ENCODE results near the gene SLMAP.
"Not testable (repeated sequence)": the region's sequence is repeated elsewhere in the genome, so short reads cannot be mapped to it uniquely, and the experiment has no call there.

SLMAP gene

DNA sequence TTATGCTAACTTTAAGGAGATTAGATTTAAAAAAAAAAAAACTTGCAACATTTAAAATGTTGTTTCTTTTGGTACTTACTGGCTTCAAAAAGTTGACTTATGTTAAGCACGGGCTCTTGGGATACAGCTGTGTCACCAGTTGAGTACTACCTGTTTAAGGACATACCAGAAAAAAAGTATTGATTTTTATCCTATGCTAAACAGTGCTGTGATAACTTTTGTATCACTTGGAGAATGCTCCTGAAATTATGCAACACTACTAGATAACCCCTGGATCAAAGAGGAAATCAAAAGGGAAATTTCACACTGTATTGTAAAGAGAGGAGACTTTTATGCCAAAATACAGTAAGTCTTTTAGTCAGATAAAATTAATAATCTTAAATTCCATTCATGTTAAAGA is 77.7 kb downstream of the SLMAP start:
- no peak for DNase-seq

DNA sequence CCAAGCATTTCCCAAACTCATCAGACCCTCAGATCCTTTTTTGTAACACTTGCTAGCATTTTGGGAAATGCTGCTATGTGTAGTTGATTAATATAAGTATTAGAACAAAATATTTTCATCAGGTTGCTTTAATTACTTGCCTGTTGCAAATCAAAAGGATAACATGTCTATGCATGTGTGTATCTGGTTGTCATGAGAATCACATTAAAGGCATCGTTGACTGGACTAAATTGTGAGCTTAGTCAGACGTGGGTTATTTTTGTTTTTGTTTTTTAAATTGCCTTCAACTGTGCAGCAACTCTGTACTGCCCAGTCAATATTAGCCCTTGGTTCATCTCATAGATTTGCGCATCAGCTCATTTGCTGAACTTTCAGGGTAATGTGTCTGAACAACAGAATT is 81.6 kb downstream of the SLMAP start:
- DNase-seq, result no peak

DNA sequence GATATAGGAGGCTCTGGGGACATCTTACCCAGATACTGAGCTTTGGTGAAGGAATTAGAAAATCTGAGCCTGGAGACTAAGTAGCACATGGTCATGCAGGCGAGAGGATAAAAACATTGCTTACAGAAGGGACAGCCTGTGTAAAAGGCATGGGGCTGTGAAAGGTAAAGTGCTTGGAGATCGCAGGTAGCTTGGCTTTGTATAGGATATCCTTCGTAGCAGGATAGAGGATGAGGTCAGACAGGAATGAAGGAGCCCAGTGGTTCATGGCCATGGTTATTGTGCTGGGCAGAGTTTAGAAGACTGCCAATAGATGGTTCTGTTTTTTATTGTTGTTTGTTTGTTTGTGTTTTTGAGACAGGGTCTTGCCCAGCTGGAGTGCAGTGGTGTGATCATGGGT is 82.5 kb downstream of the SLMAP start:
- DNase-seq, result no peak

DNA sequence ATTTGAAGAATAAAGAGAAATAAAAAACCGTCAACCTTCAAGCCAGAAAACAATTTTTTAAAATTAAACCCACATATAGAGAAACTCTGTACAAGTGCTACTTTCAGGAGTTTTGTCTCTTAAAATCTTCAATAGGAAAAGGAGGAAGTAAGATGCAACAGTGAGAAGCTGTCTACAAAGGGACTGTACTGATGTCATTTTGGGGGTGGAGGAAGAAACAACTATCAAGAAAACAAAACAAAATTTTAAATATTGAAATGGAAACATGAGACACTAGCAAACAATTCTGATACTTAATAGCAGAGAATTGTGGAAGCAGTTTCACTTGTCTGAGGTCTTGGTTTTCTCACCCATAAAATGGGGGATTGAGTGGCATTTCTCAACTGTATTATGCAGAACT is 84.4 kb downstream of the SLMAP start:
- no peak for DNase-seq

DNA sequence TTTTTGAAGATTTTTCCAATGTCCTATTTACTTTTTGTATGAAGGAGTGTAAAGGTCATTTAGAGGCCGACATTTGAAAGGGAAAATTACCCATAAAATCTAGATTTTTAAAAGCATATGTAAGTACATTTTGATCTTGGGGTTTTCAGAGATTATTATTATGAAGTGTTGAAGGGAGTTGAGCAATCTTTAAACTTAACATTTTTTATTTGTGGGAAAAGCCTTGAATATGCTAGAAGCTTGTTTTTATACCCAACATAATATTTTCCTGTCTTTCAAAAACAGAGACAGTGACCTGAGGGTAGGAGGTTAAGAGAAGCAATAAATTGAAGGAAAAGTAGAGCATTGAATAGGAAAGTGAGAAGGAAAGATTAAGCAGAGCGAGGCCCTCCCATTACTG is 85.7 kb downstream of the SLMAP start:
- DNase-seq, result no peak

DNA sequence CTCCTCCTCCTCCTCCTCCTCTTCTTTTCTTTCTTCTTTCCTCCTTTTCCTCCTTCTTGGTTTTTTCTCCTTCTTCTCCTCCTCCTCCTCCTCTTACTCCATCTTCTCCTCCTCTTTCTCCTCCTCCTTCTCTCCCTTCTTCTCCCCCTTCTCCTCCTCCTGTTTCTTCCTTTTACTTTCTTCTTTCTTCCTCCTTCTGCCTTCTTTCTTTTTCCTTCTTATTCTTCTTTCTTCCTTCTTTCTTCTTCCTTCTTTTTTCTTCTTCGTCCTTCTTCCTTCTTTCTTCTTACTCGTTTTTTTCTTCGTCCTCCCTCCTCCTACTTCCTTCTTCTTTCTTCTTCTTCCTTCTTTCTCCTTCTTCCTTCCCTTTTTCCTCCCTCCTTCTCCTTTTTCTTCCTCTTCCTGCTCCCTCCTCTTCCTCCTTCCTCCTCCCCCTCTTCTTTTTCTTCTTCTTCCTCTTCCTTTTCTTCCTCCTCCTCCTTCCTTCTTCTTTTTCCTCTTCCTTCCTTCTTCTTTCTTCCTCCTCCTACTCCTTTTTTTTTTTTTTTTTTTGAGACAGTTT is 92.1 kb downstream of the SLMAP start:
- no peak for DNase-seq

DNA sequence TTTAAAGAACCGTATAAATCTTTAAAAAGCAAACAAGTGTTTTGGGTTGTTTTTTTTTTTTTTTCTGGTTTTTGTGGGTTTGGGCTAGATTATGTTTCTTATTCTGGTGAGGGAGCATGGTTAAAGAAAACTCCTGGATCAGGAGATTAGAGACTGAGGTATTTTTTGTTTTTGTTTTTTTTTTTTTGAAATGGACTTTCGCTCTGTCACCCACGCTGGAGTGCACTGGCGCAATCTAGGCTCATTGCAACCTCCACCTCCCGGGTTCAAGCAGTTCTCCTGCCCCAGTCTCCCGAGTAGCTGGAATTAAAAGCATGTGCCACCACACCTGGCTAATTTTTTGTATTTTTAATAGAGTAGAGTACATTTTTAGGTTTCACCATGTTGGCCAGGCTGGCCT is 95.2 kb downstream of the SLMAP start:
- DNase-seq, result no peak

DNA sequence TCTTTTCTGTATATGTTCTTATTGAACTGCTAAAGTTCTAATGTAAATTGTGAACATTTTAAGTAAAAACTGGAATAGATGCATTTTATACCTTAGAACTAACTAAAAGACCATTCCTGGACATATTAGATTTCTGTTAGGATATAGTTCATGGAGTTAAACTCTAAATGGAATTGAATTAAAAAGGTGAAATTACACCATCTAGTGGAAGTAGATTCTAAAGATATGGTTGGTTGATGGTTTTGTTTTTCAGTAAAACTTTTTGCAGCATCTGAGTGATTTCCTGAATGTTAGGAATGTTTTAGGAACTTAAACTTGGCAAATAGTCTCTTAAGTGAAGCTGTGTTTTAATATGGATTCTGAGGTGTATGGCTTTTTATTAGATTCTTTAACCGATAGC is 96.8 kb downstream of the SLMAP start:
- DNase-seq, result no peak

DNA sequence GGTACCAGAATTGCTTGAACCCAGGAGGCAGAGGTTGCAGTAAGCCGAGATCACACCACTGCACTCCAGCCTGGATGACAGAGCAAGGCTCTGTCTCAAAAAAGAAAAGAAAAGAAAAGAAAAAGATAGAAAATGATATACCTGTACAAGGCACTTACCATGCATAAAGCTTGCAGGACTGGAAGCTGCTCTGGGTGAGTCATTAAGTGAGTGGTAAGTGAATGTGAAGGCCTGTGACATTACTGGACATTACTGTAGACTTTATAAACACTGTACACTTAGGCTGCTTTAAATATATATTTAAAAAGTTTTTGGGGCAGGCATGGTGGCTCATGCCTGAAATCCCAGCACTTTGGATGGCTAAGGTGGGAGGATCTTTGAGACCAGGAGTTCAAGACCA is 99.2 kb downstream of the SLMAP start:
- no peak for DNase-seq

DNA sequence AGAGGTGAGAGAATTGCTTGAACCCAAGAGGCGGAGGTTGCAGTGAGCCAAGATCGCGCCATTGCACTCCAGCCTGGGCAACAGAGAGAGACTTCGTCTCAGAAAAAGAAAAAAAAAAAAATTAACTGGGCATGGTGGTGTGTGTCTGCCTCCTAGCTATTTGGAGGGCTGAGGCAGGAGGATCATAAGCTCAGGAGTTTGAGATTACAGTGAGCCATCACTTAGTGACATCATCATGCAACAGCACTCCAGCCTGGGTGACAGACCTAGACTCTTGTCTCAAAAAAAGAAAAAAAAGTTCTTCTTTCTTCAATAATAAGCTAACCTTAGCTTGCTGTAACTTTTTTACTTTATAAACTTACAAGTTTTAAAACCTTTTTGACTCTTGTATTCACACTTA is 99.8 kb downstream of the SLMAP start:
- DNase-seq, result no peak

DNA sequence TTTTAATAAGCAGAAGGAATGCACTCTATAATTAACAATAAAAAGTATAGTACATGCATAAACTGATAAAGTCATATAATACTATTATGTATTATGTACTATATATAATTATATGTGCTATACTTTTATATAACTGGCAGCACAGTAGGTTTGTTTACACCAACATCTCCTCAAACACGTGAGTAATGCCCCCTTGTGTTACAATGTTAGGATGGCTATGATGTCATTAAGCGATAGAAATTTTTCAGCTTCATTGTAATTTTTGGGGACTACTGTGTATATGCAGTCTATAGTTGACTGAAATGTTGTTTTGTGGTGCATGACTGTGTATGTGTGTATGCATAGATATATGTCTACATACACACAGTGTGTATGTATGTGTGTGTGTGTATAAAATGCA is 100.6 kb downstream of the SLMAP start:
- no peak for DNase-seq

DNA sequence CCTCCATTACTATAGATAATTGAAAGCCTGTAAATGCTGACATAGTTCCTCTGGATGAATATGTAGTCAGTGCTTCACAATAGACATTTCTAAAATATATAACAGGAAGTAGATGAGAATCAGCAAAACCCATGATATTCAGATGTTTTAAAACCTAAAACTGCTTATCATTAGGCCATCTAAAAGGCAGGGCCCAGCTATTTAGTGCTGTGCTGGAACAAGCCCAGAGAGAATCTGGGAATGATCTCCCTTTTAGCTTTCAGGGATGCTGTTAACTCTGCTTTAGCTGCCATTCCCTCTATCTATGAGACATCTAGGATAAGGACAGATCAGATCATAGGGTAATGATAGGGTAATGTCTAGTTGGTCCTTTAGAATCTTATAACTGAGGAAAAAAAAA is 106.8 kb downstream of the SLMAP start:
- no peak for DNase-seq

DNA sequence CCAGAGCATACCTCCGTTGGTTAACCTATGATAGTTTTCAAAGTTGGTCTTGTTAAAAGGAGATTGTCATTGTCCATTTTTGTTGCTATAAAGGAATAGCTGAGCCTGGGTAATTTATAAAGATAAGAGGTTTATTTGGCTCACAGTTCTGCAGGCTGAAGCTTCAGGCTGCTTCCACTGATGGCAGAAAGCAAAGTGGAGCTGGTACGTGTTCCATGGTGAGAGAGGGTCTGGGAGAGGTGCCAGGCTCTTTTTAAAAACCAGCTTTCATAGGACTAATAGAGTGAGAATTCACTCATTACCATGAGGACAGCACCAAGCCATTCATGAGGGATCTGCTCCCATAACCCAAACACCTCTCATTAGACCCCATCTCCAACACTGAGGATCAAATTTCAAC is 107.3 kb downstream of the SLMAP start:
- DNase-seq, result no peak

DNA sequence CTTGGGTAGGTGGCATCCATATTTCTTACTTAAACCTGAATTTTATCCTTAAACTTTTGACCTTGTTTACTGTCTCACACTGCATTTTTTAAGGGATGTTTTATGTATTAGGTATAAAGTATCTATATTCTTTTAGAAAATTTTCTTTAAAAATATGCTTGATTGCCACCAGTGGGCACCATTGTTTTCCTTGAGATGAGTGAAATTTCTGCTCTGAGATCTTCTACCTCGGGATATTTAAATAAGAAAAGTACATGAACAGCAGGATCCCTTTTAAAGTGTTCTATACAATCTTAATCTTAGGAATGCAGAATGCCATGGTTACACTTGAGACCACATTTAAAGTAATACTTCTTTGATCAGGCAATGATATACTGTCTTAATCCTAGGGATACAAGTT is 108.7 kb downstream of the SLMAP start:
- DNase-seq, result no peak

DNA sequence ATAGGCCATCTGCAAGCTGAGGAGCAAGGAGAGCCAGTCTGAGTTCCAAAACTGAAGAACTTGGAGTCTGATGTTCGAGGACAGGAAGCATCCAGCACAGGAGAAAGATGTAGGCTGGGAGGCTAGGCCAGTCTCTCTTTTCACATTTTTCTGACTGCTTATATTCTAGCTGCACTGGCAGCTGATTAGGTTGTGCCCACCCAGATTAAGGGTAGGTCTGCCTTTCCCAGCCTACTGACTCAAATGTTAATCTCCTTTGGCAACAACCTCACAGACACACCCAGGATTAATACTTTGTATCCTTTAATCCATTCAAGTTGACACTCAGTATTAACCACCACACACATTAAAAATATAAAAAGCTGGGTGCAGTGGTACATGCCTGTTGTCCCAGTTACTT is 113.0 kb downstream of the SLMAP start:
- DNase-seq, result not testable (repeated sequence)

DNA sequence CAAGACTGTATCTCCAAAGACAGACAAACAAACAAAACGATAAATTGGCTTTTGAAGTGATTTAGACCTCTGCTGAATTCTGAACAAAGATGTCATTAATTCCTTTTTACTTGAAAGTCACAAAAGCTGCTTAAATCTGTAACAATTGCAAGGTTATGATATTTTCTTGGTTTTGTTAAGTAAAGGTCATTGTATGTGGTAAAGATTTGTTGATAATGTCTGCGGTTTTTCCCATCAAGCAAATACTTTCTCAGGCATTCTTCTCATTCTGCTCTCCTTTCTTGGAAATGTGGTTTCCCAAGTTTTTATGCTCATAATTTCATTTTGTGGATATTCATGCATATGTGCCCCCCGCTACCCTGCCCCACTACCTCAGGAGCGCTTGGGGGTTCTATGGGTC is 116.5 kb downstream of the SLMAP start:
- DNase-seq, result no peak

DNA sequence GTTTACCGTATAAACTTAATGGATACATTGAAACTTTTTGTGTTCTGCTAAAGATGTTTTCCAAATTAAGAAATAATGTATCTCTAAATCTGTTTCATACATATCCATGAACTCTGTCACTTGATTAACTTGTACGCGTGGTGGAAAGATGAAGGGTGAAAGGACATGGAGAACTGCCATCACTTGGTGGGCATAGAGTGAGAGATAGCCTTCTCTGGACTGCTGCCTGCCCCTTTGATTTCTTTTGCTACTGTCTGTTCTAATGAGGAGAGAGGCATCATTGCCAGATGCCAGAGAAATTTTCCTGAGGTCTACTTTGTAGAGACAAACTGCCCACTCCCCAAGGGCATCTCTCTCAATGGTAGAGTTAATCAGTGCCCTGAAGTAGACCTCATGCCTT is 120.5 kb downstream of the SLMAP start:
- DNase-seq, result no peak

DNA sequence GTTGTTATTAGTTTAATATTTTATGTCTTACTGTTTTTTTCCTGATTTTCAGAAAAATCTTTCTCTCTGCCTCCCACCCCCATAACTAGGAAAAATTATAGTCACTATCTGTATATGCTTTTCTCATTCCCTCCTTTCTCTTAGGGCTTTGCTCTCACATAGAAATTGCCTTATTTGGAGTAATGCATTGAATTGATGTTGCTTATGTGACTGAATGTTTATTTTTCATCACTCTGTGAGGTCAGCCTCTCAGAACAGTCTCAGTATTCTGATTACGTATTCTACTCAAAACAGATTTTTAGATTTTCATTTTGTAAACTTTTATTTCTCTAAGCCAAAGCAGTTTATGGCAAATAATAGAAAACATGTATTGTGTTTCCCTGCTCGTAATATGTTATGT is 121.0 kb downstream of the SLMAP start:
- no peak for DNase-seq

DNA sequence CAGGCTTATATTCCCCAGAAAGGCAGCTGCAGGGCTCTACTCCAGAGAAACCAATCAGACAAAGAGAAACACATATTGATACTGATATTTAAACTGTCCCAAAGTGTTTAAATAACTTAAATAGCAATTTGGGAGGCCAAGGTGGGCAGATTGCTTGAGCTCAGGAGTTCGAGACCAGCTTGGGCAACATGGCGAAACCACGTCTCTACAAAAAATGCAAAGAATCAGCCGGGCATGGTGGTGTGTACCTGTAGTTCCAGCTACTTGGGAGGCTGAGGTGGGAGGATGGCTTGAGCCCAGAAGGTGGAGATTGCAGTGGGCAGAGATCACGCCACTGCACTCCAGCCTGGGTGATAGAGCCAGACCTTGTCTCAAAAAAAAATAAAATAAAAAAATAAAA is 128.3 kb downstream of the SLMAP start:
- not testable (repeated sequence) for DNase-seq

DNA sequence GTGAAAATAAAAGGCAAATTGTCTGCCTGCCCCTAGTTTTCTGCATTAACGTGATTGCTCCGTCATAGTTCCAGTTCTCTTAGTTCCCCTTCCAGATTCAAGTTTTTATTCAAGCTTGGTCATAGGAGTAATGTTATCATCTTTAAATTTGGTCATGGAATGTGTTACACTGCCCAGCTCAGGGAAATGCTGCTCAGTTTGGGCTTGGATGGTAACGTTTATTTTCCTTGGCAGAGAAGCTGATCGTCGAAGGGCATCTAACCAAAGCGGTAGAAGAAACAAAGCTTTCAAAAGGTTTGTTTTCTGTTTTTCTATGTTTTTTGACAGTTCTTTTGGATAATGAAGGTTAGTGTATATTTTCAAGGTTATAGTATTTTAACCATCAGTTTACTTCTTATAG is 133.7 kb downstream of the SLMAP start:
- no peak for DNase-seq

DNA sequence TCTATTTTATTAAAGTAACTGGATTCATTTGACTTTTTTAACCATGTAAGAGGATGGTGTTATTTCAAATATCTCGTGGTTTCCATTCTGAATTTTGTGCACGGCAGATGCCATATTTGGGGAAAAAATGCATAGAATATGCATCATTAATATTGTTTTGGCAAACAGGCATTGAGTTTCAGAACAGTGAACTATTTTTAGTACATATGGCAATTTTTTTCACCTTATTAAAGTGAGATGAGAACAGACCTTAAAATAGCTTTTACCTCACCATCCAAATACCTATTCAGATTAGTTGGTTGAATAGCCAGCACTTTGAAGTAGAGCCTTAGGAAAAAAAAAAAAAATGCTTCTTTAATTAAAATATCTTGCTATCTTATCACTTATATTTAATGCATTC is 134.8 kb downstream of the SLMAP start:
- no peak for DNase-seq

DNA sequence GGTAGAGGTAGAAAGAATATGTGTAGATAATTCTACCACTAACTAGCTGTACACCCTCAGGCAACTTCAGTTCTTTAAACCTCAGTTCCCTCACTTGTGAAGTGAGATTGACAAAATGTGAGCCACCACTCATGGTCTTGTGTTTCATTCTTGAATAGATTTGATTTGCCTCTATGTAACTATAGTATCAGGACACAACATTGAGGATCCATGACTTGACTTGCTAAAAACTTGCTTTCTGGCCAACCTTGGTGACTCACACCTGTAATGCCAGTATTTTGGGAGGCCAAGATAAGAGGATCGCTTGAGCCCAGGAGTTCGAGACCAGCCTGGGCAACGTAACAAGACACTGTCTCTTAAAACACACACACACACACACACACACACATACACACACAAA is 136.3 kb downstream of the SLMAP start:
- DNase-seq, result no peak

DNA sequence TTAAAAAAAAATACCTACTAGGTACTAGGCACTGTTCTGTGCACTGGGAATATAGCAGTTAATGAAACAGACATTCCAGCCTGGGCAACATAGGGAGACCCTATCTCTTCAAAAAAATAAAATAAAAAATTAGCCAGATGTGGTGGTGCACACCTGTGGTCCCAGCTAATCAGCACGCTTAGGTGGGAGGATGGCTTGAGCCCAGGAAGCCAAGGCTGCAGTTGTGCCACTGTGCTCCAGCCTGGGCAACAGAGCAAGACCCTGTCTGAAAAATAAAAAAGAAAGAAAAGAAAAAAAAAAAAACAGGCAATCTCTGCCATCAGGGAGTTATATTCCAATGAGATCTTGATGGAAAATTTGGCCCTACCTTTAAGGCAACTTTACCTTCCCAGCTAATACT is 137.0 kb downstream of the SLMAP start:
- no peak for DNase-seq

DNA sequence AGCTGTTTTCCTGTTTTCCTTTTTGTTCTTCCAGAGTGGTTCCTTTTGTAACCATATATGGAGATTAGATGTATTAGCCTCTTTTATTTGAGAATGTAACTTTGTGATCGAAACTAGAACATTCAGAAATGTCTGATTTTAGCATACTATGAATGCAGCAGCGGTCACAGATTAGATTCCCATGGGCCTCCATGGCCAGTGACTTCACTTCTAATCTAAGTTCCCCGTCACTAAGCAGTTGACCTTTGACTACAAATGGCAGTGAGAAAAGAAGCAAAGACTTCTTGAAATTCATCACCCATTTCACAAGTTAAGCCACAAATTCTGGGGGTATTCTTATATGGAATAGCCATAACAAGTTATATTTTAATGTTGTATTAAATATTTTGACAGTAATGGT is 137.6 kb downstream of the SLMAP start:
- no peak for DNase-seq

DNA sequence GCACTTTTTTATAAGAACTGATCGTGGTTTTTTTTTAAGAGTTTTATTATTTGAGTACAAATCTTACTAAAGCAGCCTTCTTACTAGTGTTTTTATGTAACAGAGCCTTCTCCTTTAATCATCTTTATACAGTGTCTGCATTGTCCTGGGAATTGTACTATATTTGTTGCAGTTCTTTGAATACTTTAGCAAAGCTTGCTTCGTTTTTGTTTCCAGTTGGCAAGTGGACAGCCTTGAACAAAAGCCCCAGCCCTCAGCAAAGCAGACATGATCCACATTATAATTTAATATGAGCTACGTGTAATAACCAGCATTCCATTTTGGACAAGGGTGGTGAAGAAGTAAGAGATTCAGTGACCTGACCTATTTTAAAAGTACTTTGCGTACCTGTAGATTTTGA is 139.9 kb downstream of the SLMAP start:
- DNase-seq, result no peak

DNA sequence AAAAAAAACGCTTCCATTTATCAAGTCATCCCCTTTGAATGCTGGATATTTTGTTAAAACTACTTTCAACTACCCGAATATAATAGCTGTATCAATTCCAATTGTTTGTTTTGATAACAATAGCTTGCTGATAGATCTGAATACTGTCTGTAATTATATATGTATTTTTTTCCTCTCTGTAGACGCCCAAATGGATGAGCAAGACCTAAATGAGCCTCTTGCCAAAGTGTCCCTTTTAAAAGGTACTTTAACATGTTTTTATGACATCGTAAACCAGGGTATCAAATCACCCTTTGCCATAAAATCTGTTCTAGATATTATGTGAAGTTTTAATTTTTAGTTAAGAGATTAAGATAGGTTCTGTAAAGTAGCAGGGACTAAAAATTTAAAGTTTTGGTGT is 140.6 kb downstream of the SLMAP start:
- no peak for DNase-seq

Measured in NCI-H526 treated with DMSO at 0.1 percent for 48 hours (cell line).